Limb (tissue), 2 donors: Measurements from ENCODE around the gene SNRPA.

ENCODE experiments used
- DNase-seq, 2 donors: peaks; one replicate each; pipeline ENCODE4 v3.0.0-alpha.2; 2016; ENCODE audit errors: extremely low spot score in 2 of 2

SNRPA gene

GRCh38 chr19:40750874-40751537 is at the start of gene SNRPA:
SNRPA (plus strand) TSS chr19:40751203; CDS start chr19:40751409, 206 bp downstream.
- peak; percentile 97 to 98 for DNase-seq

GRCh38 chr19:40701758-40702157 is 49.2 kb upstream of the SNRPA start:
- DNase-seq: no peak

GRCh38 chr19:40702337-40703012 is 48.5 kb upstream of the SNRPA start:
- DNase-seq: peak in 1 of 2 donors; percentile 60

GRCh38 chr19:40703029-40703755 is 47.8 kb upstream of the SNRPA start:
- DNase-seq: no peak

GRCh38 chr19:40704491-40705361 is 46.3 kb upstream of the SNRPA start:
- DNase-seq: no peak

- DNase-seq: no peak
These were observed 45.7 kb upstream of the SNRPA start for GRCh38 chr19:40705362-40705651.

- DNase-seq: no peak
These were observed 44.9 kb upstream of the SNRPA start for GRCh38 chr19:40705950-40706619.

- DNase-seq: no peak
These were observed 43.4 kb upstream of the SNRPA start for GRCh38 chr19:40707615-40708014.

GRCh38 chr19:40709817-40710216 is 41.2 kb upstream of the SNRPA start:
- DNase-seq: no peak

GRCh38 chr19:40713939-40714338 is 37.1 kb upstream of the SNRPA start:
- no peak for DNase-seq

GRCh38 chr19:40714441-40715299 is 36.3 kb upstream of the SNRPA start:
- DNase-seq: peak; percentile 96 to 99

GRCh38 chr19:40716031-40716481 is 34.9 kb upstream of the SNRPA start:
- DNase-seq: no peak

GRCh38 chr19:40716482-40717324 is 34.3 kb upstream of the SNRPA start, which contains the start of the genes COQ8B and ITPKC:
COQ8B (minus strand) TSS chr19:40716886; CDS start chr19:40714632, 2,254 bp downstream.
ITPKC (plus strand) TSS chr19:40717112; CDS start chr19:40717136, 24 bp downstream.
- peak; percentile 97 to 100 for DNase-seq

GRCh38 chr19:40717325-40717879 is 33.6 kb upstream of the SNRPA start:
- no peak for DNase-seq

- no peak for DNase-seq
These were observed 32.9 kb upstream of the SNRPA start for GRCh38 chr19:40717880-40718773.

- DNase-seq: peak in 1 of 2 donors; percentile 65
These were observed 32.1 kb upstream of the SNRPA start for GRCh38 chr19:40718774-40719391.

GRCh38 chr19:40719414-40719894 is 31.5 kb upstream of the SNRPA start:
- no peak for DNase-seq
